Panc1 (cell line): ENCODE measurements around the gene PLEKHG7.

Experiments used
- POLR2AphosphoS5 ChIP-seq: IDR thresholded peaks from 2 replicates; pipeline ENCODE4 v1.6.1; 2012; ENCODE audit warnings: mild to moderate bottlenecking, low read depth, low read length, moderate library complexity
- SIN3A ChIP-seq: IDR thresholded peaks from 2 replicates; pipeline ENCODE4 v1.6.1; 2012; ENCODE audit warnings: low read depth, mild to moderate bottlenecking, low read length, moderate library complexity, borderline replicate concordance; ENCODE audit not compliant: insufficient read depth
- TF ChIP-seq, protein P1 (sequence below), 2 experiments: IDR thresholded peaks; 2 replicates each; pipeline ENCODE4 v1.6.1; 2011 to 2012; ENCODE audit warnings: low read depth in 2 of 2, control low read depth in 1 of 2, low read length in 1 of 2, mild to moderate bottlenecking in 1 of 2, moderate library complexity in 1 of 2; ENCODE audit not compliant: insufficient read depth in 1 of 2
- TF ChIP-seq, protein P2 (sequence below): fragments of 450-650 bp; IDR thresholded peaks from 2 replicates; pipeline ENCODE4 v1.5.1; 2017; ENCODE audit warnings: mild to moderate bottlenecking

DNA sequence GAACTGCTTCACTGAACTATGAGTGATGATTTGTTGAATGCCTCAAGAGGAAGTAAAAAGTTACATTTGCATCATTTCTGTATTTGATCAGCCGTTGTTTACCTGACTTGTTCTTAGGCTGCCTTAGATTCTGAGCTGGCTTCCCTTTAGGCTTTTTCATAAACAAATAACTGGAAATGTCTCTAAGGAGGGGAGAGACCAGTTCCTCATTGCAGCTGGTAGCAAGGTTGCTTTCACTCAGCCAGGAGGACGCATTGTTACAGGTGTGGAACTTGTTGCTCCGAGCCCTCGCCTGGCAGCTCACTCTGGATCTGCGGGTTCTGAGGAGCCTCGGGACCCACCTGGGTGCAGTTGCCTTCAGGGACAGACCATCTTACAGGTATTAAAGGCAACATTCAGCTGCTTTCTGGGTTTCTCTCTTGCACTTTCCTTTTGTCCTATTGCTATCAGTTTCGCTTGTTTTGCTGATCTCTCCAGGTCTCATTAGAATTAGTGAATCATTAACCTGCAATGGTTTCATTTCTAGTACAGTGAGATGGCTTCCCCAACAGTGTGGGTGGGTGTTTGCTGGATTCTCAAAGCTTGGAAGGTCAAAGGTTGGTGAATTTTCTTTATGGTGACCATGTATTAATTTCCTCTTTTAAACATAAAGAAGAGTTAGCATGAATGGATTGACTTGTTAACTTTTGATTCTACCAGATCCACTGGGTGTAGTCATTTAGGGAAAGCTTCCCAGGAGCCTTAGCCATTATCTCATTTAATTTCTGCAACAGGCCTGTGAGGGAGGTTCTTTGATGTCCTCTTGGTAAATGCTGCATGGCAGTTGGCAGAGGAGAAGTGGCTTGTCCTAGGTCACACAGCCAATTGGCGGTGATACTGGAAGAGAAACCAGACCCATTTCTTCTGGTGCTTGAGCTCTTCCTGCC, at the start of gene PLEKHG7:
- TF ChIP-seq, protein P1, sequence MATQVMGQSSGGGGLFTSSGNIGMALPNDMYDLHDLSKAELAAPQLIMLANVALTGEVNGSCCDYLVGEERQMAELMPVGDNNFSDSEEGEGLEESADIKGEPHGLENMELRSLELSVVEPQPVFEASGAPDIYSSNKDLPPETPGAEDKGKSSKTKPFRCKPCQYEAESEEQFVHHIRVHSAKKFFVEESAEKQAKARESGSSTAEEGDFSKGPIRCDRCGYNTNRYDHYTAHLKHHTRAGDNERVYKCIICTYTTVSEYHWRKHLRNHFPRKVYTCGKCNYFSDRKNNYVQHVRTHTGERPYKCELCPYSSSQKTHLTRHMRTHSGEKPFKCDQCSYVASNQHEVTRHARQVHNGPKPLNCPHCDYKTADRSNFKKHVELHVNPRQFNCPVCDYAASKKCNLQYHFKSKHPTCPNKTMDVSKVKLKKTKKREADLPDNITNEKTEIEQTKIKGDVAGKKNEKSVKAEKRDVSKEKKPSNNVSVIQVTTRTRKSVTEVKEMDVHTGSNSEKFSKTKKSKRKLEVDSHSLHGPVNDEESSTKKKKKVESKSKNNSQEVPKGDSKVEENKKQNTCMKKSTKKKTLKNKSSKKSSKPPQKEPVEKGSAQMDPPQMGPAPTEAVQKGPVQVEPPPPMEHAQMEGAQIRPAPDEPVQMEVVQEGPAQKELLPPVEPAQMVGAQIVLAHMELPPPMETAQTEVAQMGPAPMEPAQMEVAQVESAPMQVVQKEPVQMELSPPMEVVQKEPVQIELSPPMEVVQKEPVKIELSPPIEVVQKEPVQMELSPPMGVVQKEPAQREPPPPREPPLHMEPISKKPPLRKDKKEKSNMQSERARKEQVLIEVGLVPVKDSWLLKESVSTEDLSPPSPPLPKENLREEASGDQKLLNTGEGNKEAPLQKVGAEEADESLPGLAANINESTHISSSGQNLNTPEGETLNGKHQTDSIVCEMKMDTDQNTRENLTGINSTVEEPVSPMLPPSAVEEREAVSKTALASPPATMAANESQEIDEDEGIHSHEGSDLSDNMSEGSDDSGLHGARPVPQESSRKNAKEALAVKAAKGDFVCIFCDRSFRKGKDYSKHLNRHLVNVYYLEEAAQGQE (IDR thresholded peaks at IDR 0.05; ENCODE audit: insufficient read depth in 1 of 2, low read depth in 2 of 2, low read length in 1 of 2): no peak
- TF ChIP-seq, protein P2, sequence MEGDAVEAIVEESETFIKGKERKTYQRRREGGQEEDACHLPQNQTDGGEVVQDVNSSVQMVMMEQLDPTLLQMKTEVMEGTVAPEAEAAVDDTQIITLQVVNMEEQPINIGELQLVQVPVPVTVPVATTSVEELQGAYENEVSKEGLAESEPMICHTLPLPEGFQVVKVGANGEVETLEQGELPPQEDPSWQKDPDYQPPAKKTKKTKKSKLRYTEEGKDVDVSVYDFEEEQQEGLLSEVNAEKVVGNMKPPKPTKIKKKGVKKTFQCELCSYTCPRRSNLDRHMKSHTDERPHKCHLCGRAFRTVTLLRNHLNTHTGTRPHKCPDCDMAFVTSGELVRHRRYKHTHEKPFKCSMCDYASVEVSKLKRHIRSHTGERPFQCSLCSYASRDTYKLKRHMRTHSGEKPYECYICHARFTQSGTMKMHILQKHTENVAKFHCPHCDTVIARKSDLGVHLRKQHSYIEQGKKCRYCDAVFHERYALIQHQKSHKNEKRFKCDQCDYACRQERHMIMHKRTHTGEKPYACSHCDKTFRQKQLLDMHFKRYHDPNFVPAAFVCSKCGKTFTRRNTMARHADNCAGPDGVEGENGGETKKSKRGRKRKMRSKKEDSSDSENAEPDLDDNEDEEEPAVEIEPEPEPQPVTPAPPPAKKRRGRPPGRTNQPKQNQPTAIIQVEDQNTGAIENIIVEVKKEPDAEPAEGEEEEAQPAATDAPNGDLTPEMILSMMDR: no peak
- TF ChIP-seq POLR2AphosphoS5 (no peak), SIN3A (no peak)
